Kasumi-1 (cell line): Measurements from ENCODE around the gene BICRAL.
A peak's percentile ranks its signal among the peaks of the same experiment; 100 is the strongest.

Experiments used
- DNase-seq, 2 experiments: peaks; one replicate each; lab custom pipeline; 2025; lab: John Stamatoyannopoulos, UW

BICRAL gene

DNA sequence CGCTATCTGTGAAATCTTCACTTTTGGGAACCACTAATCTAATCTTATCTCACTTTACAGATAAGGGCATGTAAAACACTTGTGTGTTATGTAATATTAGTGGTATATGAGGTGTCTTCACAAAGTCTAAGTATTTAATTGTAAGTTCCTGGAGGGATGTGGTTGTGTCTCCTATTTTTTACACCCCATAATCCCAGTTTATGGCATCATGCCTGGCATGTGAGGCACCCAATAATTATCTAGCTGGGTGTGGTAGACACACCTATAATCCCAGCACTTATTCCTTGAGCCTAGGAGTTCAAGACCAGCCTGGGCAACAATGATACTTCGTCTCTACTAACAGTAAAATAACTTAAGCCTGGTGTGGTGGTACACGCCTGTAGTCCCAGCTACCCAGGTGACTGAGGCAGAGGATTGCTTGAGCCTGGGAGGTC is 19.4 kb upstream of the BICRAL start:
- no peak for DNase-seq

GRCh38 chr6:42762950-42763349 is 18.9 kb upstream of the BICRAL start:
- no peak for DNase-seq

- no peak for DNase-seq
These were observed 16.8 kb upstream of the BICRAL start for GRCh38 chr6:42764911-42765648.

DNA sequence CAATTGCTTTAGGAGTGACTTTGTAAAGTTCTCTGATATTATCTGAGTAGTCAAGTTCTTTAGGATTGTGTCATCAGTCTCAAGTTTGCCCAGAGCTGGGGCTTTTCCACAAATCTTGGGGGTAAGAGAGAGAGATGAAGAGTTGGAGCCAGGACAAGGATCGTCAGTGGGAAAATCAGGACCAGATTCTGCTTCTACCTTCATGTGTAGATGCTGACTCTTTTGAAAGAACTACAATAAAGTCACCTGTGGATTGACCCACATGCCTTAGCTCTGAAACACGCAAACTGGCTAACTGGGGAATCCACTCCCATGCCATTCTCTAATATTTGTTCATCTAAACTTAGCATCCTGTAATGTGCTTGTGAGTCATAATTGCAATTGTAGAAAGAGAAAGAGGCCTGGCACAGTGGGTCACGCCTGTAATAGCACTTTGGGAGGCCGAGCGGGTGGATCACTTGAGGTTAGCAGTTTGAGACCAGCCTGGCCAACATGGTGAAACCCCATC is 15.6 kb upstream of the BICRAL start:
- DNase-seq = no peak

DNA sequence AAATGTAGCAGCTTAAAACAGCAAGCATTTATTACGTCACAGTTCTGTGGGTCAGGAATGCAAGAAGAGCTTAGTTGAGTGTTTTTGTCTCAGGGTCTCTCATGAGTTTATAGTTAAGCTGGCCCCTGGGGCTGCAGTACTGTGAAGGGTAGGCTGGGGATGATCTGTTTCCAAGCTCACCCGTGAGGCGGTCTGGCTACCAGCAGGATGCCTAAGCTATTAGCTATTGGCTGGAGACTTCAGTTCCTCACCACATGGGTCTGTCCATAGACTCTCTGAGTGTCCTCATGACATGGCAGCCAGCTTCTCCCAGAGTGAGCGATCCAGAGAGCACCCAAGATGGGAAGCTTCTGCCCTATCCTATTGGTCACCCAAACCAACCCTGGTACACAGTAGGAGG is 12.8 kb upstream of the BICRAL start:
- no peak for DNase-seq

GRCh38 chr6:42769836-42770235 is 12.0 kb upstream of the BICRAL start:
- DNase-seq = no peak

DNA sequence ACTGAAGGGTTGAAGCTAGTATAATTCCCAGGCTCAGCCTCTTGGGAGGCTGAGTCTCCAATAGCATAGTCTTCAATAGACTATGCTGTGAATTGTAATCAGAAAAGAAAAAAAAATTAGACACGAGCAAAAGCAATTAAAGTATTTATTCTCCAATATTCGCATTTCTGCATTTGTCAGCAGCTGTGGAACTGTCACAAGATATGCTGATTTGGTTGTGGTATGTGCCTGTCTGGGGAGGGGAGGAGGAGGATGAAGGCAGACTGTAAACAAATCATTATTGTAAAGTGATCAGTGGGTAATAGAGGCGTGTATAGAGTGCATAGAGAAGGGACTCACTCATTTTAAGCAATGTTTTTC is 10.1 kb upstream of the BICRAL start:
- DNase-seq = no peak

DNA sequence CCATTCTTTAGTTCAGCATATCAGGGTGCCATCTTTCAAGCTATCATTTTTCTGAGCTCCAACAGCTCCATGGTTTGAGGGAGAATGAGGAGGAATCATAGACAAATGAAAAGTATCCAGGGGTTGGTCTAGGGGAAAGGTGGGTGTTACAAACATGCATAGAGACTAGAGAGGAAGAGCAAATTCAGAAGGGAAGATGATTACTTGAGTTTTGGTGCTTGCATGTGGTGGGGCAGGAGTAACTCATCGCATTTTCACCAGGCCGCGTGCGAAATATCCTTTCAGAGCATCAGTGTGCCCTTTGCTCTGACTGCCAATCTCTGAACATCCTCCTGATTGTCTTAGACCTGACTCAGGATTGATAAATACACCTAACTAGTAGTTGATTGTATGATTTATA is 7.7 kb upstream of the BICRAL start:
- no peak for DNase-seq

DNA sequence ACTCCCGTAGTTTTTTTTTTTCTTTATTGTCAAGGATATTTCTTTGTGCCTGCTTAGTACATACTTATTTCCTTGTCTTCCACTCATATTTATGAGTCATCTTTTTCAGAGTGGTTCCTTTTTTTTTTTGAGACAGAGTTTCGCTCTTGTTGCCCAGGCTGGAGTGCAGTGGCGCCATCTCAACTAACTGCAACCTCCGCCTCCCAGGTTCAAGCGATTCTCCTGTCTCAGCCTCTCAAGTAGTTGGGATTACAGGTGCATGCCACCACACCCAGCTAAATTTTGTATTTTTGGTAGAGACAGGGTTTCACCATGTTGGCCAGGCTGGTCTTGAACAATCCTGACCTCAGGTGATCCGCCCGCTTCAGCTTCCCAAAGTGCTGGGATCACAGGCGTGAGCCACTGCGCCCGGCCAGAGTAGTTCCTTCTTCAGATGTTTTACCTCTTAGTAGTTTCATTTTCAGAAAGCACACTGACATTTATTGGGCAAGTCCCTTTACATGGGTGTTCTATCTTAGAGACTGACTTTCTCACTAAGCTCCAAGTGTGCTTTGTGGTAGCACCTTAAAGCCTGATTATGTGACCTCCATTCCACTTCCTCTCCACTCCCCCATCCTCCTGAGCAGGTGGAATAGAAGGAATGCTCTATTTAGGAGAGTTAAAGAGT is 6.9 kb upstream of the BICRAL start:
- peak; percentile 63 to 65 for DNase-seq

DNA sequence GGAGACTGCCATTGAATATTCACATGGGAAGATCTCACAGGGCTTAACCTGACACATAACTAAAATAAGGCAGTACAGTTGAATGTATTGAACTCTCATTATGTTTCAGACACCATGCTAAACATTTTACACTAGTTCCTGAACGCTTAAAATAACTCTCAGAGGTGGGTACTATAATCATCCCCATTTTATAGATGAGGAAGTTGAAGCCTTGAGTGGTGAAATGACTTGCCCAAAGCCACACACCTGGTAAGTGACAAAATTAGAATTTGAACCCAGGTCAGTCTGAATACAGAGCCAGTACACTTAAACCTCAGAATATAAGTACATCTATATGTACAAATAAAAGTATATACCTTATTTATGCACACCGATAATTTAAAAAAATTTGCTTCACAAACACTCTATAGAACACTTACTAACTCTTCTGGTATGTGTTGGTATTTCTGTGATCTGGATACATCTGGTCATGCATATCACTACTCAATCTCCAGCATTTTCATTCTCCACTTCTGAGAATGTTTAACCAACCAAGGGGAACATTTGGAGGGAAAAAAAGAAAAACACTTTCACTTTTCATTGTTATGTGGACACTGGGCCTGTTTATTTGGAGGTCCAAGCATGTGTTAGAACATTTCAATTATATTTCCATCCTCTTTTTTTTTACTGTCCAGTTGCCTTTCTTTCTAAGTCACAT is 4.6 kb upstream of the BICRAL start:
- no peak for DNase-seq

- DNase-seq = no peak
These were observed 3.7 kb upstream of the BICRAL start for GRCh38 chr6:42778122-42778521.

- no peak for DNase-seq
These were observed 2.3 kb upstream of the BICRAL start for GRCh38 chr6:42779521-42779920.

GRCh38 chr6:42781546-42781795 is 381 bp upstream of the BICRAL start:
- peak; percentile 18 to 33 for DNase-seq

DNA sequence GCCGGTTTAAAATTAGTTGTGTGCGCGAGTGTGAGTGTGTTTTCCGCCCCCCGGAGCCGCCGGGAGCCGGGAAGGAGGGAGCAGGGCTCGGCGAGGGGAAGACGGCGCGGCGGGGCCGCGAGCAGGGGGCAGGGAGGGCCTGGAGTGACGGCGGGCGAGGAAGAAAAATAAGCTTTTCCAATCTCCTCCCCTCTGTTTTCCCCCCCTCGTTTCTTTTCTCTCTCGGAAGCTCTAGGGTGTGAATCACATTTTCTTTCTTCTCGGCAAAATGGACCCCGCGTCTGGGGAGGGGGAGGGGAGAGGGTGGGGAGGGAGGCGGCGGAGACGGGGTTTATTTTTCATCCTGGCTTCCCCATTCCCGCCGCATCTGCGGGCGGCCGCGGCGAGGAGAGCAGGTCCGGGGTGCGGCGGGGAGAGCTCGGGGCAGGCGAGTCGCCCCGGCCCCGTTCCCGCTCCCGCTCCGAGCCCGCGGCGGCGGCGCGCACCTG is 881 bp downstream of the BICRAL start:
- peak; percentile 68 to 74 for DNase-seq

DNA sequence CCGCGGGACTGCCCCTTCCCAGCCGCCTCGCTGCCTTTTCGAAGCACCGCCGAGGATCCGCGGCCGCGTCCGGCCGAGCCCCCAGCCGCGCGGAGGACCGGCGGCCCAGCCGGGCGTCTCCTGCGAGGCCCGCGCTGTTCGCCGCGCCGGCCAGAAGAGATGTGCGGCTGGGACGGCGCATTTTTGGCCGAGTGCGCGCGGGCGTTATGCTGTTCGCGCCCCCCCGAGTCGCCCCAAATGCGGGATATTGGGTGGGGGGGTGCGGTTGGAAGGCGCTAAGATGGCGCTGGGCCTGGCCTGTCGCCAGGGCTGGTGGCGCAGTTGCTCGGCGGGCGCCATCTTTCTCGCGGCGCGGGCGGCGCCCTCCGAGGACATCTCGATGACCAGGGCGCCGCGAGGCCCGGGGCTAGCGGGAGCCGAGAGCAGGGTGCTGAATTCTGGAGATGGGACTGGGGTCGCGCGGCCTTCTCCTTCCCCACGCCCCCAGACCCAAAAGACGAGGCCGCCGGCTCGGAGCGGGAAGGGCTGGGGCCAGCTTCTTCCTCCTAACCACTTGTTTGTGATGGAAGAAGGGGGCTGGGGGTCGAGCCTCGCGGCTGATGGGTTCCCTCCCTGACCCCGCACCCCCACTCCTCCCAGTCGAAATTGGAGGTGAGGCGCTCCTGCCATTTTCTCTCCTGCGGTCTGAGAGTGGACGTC is 1.5 kb downstream of the BICRAL start:
- DNase-seq = peak; percentile 26 to 31

DNA sequence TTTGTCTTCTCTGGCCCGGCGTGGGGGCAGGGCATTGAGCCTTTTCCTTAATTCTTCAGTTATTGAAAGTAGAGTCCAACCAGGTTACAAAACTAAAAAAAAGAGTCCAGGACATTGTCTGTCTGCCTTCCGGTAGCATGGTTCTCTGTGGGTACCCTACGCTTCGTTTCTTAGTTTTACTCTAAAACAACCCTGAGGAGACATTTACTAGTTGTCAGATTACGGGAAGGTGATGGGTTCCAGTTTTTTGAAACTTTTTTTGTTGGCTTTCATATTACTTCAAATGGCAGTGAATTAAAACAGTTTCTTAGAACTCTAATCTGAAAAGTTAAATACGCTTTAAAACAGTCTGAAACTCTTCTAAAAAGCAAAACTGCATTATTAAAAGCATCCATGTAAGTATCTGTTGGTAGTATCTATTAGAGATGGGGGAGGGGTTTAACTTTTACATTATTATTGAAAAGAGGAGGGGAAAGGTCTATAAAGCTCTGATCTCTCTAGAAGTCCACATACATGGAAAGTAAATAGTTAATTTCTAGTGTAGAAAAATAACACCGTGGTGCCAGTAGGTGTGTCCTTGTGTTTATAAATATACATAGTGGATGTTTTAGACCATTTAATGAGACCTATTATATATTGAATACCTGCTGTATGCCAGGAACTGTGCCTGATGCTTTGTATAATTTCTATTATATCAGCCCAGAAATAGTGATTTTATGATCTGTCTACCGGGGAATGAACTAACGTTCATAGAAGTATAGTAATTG is 2.2 kb downstream of the BICRAL start:
- peak in 1 of 2 experiments; percentile 33 for DNase-seq

GRCh38 chr6:42784717-42785498 is 3.1 kb downstream of the BICRAL start:
- no peak for DNase-seq

DNA sequence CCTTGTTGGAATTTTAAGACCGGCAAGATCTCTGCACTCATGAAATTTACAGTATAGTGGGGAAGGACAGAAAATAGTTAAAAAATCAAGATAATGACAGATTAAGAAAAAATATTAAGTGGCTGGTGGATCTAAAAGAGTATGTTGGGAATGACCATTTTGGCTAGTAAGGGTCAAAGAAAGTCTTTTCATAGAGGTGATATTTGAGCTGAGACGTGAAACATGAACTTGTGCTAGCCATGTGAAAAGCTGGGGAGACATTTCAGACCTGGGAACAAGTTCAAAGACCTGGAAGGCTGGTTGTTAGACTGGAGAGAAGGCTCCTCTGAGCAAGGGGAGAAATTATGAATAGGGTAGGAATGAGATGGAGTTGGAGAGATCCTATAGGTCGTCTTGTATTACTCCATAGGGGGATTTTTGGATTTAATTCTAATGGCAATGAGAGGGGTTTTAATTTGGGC is 4.7 kb downstream of the BICRAL start:
- no peak for DNase-seq

- no peak for DNase-seq
These were observed 5.2 kb downstream of the BICRAL start for GRCh38 chr6:42787063-42787472.

- no peak for DNase-seq
These were observed 6.8 kb downstream of the BICRAL start for GRCh38 chr6:42788671-42789070.
